Measurements from ENCODE around the gene C16orf87. TPM values are rescaled to one million over a fixed set of nuclear protein-coding genes. Genes with fewer than 3 reads are reported as not detected.

C16orf87 gene
- total and polyA plus RNA-seq, 9 of the 15 experiments (the other 6 are each of a cell fraction or from before 2014, with no cell fraction given) = 7.8 to 16.7 (median 10.5) TPM

GRCh38 chr16:46756772-46757171, 74.2 kb downstream of the C16orf87 start (continued):
- TF ChIP-seq YY1 (IDR thresholded peaks at IDR 0.05; ENCODE audit: borderline replicate concordance in 1 of 3, control insufficient read depth in 1 of 3, extremely low read depth in 1 of 3, insufficient read depth in 3 of 3, insufficient read length in 1 of 3, insufficient replicate concordance in 2 of 3, low read depth in 1 of 3, low read length in 2 of 3) = peak in 1 of 3 experiments; percentile 39

GRCh38 chr16:46753015-46753414, 78.0 kb downstream of the C16orf87 start:
- Histone ChIP-seq H3K4me2 (ENCODE audit: insufficient read depth, low read length) (no peak overlapping the region), H3K27me3 (ENCODE audit: control insufficient read depth in 2 of 2, insufficient read depth in 2 of 2, low read length in 2 of 2) (no peaks in the 10 kb centered on the region), H3K9me1 (ENCODE audit: control insufficient read depth, insufficient read depth, low read length) (no peaks in the 10 kb centered on the region), H3K79me2 (ENCODE audit: control insufficient read depth, insufficient read depth, low read length) (peaks cover 20% of the 10 kb centered on the region), H3K27ac (ENCODE audit: extremely low read depth, low read depth, low read length) (no peak overlapping the region), H3K9me3 (replicated peaks; ENCODE audit: control insufficient read depth, insufficient read depth, low read depth, low read length) (no peaks in the 10 kb centered on the region), H3K9ac (ENCODE audit: insufficient read depth in 1 of 2, low read depth in 2 of 2, low read length in 2 of 2) (no peak overlapping the region), H4K20me1 (replicated peaks; ENCODE audit: control insufficient read depth, insufficient read depth, low read length) (no peaks in the 10 kb centered on the region), H3K36me3 (ENCODE audit: control insufficient read depth, insufficient read depth, low read length) (no peaks in the 10 kb centered on the region), H3K4me3 (no peak overlapping the region), H2AFZ (ENCODE audit: low read depth, low read length) (no peak overlapping the region), H3K4me1 (replicated peaks in 1 of 2; ENCODE audit: control insufficient read depth in 2 of 2, insufficient read depth in 2 of 2, low read length in 2 of 2) (peaks cover 20 to 25% of the 10 kb centered on the region in 2 experiments)
- ChIA-PET POLR2A (interaction anchor here (0.7 kb wide), 1 partner anchor 20 kb away, joined by 3 read pairs; no protein-coding TSS in a partner anchor), CTCF (ENCODE audit: low intra/inter-chr PET ratio) (no interaction called here)
- intact Hi-C loops (cut with micrococcal nuclease) = no loop called here
- BruUV-seq (replicated peaks) = no TSS peak
- WGBS (ENCODE audit: insufficient coverage, low coverage, missing lambda C conversion rate) = 56% methylated on average over 5 of the region's 5 CpGs
- in situ Hi-C loops (cut with MboI) = loop anchor here (5.0 kb wide), 1 partner anchor 66 kb away; the partner anchor contains the start of genes ORC6 and VPS35
- FAIRE-seq (no peak), DNase-seq (ENCODE audit: extremely low read depth in 1 of 4, low spot score in 3 of 4) (no peak), ATAC-seq (no peak)
- TF ChIP-seq ZNF76 (CRISPR knock-in tag; IDR thresholded peaks at IDR 0.05; ENCODE audit: borderline replicate concordance) = no peak
- TF ChIP-seq NFIX (CRISPR knock-in tag; IDR thresholded peaks at IDR 0.05; ENCODE audit: low read depth) = peak; percentile 70
- TF ChIP-seq NFIC (IDR thresholded peaks at IDR 0.05) = peak; percentile 90
